Vagina (tissue), 2 donors: ENCODE results near the gene ZNF80. TPM values are rescaled to one million over a fixed set of nuclear protein-coding genes. Genes with fewer than 3 reads are reported as not detected.

Source experiments
- DNase-seq, 2 donors: peaks; one replicate each; pipeline ENCODE4 v3.0.0-alpha.2; 2017; ENCODE audit errors: extremely low spot score in 2 of 2
- H3K27ac ChIP-seq: fragments of 200-600 bp; sonication (generic); one replicate; pipeline ENCODE4 v1.5.1; 2019
- H3K27me3 ChIP-seq: fragments of 200-600 bp; sonication (generic); one replicate; pipeline ENCODE4 v1.5.1; 2019
- H3K36me3 ChIP-seq, 2 donors: fragments of 200-600 bp; sonication (generic); one replicate each; pipeline ENCODE4 v1.5.1; 2017 to 2019
- H3K4me1 ChIP-seq: fragments of 200-600 bp; sonication (generic); one replicate; pipeline ENCODE4 v1.5.1; 2019
- H3K4me3 ChIP-seq, 2 donors: fragments of 200-600 bp; sonication (generic); 1 replicate in 1 of 2; 2 replicates in 1 of 2; pipeline ENCODE4 v1.5.1; 2016 to 2019
- H3K9me3 ChIP-seq: fragments of 200-600 bp; sonication (generic); one replicate; pipeline ENCODE4 v1.5.1; 2019
- POLR2A ChIP-seq, 2 donors: fragments of 450-650 bp; IDR thresholded peaks; one replicate each; pipeline ENCODE4 v1.6.1; 2017; ENCODE audit warnings: antibody characterized with exemption in 2 of 2, mild to moderate bottlenecking in 2 of 2, moderate library complexity in 2 of 2
- POLR2AphosphoS5 ChIP-seq, 2 donors: sonication (generic); formaldehyde crosslinking; IDR thresholded peaks; one replicate each; pipeline ENCODE4 v1.9.0; 2017; ENCODE audit warnings: antibody characterized with exemption in 2 of 2, mild to moderate bottlenecking in 2 of 2, low read depth in 1 of 2; ENCODE audit not compliant: insufficient read depth in 1 of 2
- intact Hi-C: fragments of 100-400 bp; cut with DNase I; formaldehyde crosslinking; loops from one replicate; pipeline ENCODE4 v1.15.1; 2023
- total RNA-seq: library from RNA; depleted of rRNA; stranded (reverse); fragments of >200 nt; gene quantifications from one replicate; pipeline ENCODE4 v1.2.3, GENCODE V29; 2016
- TF ChIP-seq, protein P1 (sequence below), 3 experiments: fragments of 450-650 bp in 2 of 3; fragments of 200-600 bp in 1 of 3; sonication (generic) in 1 of 3; IDR thresholded peaks; one replicate each; pipeline ENCODE4 v1.5.1; 2017 to 2019; ENCODE audit warnings: antibody characterized with exemption in 3 of 3, mild to moderate bottlenecking in 2 of 3, moderate library complexity in 2 of 3

ZNF80 gene
- total RNA-seq, 1 donor from 2014 or later: 0.74 TPM

DNA sequence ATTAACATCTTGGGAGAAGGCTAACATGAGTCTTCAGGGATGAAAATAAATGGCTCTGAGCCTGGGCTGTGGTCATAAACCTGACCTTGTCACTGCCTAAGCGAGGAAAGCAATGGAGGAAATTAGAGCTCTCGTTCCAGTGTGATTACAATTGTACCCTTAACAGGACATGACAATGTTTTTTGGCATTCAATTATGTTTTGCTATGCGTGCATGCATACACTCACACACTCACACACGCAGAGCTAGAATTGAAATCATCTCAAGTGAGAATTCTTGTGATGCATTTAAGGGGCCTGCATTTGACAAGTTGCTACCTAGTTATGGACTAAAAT, 24.1 kb downstream of the ZNF80 start:
- no peaks in the 10 kb centered on the region for H3K36me3 ChIP-seq
- no peaks in the 10 kb centered on the region for H3K9me3 ChIP-seq
- no peak overlapping the region for H3K27ac ChIP-seq
- no peak for TF ChIP-seq POLR2AphosphoS5 (IDR thresholded peaks at IDR 0.05; ENCODE audit: insufficient read depth in 1 of 2, low read depth in 1 of 2)
- TF ChIP-seq, protein P1, sequence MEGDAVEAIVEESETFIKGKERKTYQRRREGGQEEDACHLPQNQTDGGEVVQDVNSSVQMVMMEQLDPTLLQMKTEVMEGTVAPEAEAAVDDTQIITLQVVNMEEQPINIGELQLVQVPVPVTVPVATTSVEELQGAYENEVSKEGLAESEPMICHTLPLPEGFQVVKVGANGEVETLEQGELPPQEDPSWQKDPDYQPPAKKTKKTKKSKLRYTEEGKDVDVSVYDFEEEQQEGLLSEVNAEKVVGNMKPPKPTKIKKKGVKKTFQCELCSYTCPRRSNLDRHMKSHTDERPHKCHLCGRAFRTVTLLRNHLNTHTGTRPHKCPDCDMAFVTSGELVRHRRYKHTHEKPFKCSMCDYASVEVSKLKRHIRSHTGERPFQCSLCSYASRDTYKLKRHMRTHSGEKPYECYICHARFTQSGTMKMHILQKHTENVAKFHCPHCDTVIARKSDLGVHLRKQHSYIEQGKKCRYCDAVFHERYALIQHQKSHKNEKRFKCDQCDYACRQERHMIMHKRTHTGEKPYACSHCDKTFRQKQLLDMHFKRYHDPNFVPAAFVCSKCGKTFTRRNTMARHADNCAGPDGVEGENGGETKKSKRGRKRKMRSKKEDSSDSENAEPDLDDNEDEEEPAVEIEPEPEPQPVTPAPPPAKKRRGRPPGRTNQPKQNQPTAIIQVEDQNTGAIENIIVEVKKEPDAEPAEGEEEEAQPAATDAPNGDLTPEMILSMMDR (IDR thresholded peaks at IDR 0.05): no peak
- no peak for TF ChIP-seq POLR2A (IDR thresholded peaks at IDR 0.05)
- peak overlapping the region in 1 of 2 donors; percentile 5 for H3K4me3 ChIP-seq
- DNase-seq: no peak
- intact Hi-C loops: no loop called here
- no peaks in the 10 kb centered on the region for H3K27me3 ChIP-seq
- no peaks in the 10 kb centered on the region for H3K4me1 ChIP-seq

DNA sequence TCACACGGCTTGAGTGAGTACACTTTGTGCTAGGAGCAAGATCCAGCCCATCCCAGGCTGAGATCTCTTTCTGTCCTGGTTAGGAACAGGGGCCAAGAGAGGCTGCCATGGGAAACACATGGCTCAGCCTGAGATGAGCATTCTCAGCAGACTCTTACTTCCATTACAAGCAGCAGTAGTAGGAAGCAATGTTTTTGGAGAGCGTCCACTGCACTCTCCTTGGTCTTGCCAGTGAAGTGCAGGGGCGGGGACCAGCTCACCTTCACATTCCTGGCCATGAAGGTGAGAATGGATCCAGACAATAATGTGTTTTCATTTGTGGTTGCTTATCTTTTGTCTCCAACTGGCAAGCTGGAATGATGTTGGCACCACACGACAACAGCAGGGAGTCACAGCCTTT, 24.7 kb downstream of the ZNF80 start:
- no peaks in the 10 kb centered on the region for H3K36me3 ChIP-seq
- TF ChIP-seq, protein P1 (IDR thresholded peaks at IDR 0.05): no peak
- TF ChIP-seq POLR2AphosphoS5 (IDR thresholded peaks at IDR 0.05; ENCODE audit: insufficient read depth in 1 of 2, low read depth in 1 of 2): no peak
- TF ChIP-seq POLR2A (IDR thresholded peaks at IDR 0.05): no peak
- intact Hi-C loops: no loop called here

DNA sequence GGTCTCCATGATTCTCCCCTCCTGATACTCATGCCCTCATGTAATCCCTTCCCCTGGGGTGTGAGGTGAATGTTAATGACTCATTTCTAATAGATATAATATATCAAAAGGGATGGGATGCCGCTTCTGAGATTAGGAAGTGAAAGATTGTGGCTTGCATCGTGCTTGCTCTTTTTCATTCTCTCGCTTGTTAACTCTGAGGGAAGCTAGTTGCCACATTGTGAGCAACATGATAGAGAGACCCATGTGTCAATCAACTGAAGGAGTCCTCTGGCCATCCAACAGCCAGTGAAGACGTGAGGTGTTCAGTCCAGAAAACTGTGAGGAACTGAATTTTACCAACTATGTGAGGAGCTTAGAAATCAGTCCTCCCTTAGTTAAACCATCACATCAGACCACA, 29.6 kb downstream of the ZNF80 start:
- DNase-seq: no peak
- H3K4me3 ChIP-seq: no peak overlapping the region
- TF ChIP-seq POLR2A (IDR thresholded peaks at IDR 0.05): no peak
- TF ChIP-seq POLR2AphosphoS5 (IDR thresholded peaks at IDR 0.05; ENCODE audit: insufficient read depth in 1 of 2, low read depth in 1 of 2): no peak
- TF ChIP-seq, protein P1 (IDR thresholded peaks at IDR 0.05): no peak
- H3K27me3 ChIP-seq: no peaks in the 10 kb centered on the region
- H3K27ac ChIP-seq: no peak overlapping the region
- no peaks in the 10 kb centered on the region for H3K36me3 ChIP-seq
- H3K4me1 ChIP-seq: no peaks in the 10 kb centered on the region
- intact Hi-C loops: loop anchor here (10.0 kb wide), 1 partner anchor 1453 kb away; no protein-coding TSS in a partner anchor
- no peaks in the 10 kb centered on the region for H3K9me3 ChIP-seq

More for the DNA sequence above, 24.7 kb downstream of the ZNF80 start:
- H3K4me3 ChIP-seq: no peak overlapping the region
- DNase-seq: no peak
- H3K4me1 ChIP-seq: no peaks in the 10 kb centered on the region
- no peaks in the 10 kb centered on the region for H3K9me3 ChIP-seq
- H3K27me3 ChIP-seq: no peaks in the 10 kb centered on the region
- H3K27ac ChIP-seq: no peak overlapping the region

DNA sequence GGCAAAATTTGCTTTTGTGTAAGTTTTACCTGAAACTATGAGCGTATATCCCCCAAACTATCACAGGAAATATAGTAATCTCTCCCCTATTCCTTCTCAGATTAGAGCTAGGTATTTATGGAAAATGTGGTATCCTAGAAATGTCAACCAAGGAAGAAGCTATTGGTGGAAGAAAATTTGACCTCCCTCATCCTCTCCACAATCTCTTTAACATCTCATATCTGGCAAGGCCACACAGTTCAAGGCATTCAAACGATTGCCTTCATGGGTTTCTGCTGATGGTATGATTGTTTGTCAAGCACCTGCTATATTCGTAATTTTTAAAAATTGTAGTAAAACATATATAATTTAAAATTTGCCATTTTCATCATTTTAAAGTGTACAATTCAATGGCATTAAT, 31.0 kb downstream of the ZNF80 start:
- H3K4me3 ChIP-seq: no peak overlapping the region
- DNase-seq: no peak
- H3K36me3 ChIP-seq: no peaks in the 10 kb centered on the region
- no peaks in the 10 kb centered on the region for H3K9me3 ChIP-seq
- H3K4me1 ChIP-seq: no peaks in the 10 kb centered on the region
- intact Hi-C loops: loop anchor here (10.0 kb wide), 1 partner anchor 1452 kb away; no protein-coding TSS in a partner anchor
- H3K27me3 ChIP-seq: no peaks in the 10 kb centered on the region
- H3K27ac ChIP-seq: no peak overlapping the region
- no peak for TF ChIP-seq POLR2A (IDR thresholded peaks at IDR 0.05)
- TF ChIP-seq POLR2AphosphoS5 (IDR thresholded peaks at IDR 0.05; ENCODE audit: insufficient read depth in 1 of 2, low read depth in 1 of 2): no peak
- TF ChIP-seq, protein P1 (IDR thresholded peaks at IDR 0.05): no peak

DNA sequence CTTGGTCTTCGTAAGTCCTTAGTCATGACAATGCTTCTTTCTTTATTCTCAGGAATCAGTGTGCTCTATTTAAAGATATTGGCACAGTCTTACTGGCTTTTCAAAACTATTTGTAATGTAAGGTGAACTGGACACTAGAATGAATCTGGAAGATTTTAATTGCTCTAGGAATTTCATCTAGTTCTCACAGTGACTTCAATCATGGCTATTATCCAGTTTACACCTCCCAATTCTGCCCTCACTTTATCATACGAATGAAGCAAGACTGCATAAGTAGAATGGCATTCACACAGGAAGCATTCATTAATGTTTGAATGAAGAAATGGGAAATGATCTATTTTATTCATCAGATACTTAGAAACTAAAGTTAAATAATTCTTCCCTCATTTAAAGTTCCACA, 31.8 kb downstream of the ZNF80 start:
- TF ChIP-seq POLR2AphosphoS5 (IDR thresholded peaks at IDR 0.05; ENCODE audit: insufficient read depth in 1 of 2, low read depth in 1 of 2) (no peak), POLR2A (IDR thresholded peaks at IDR 0.05) (no peak)
- TF ChIP-seq, protein P1 (IDR thresholded peaks at IDR 0.05): no peak
- Histone ChIP-seq H3K27ac (no peak overlapping the region), H3K36me3 (no peaks in the 10 kb centered on the region), H3K27me3 (no peaks in the 10 kb centered on the region), H3K4me1 (no peaks in the 10 kb centered on the region), H3K4me3 (no peak overlapping the region), H3K9me3 (no peaks in the 10 kb centered on the region)
- no peak for DNase-seq
- intact Hi-C loops: loop anchor here (10.0 kb wide), 1 partner anchor 1451 kb away; no protein-coding TSS in a partner anchor
